Testis (tissue), 2 donors: Measurements from ENCODE around the gene GFRA3.

Source experiments
- POLR2A ChIP-seq: fragments of 450-650 bp; IDR thresholded peaks from one replicate; pipeline ENCODE4 v1.6.1; 2017; ENCODE audit warnings: antibody characterized with exemption, mild to moderate bottlenecking, moderate library complexity
- TF ChIP-seq, protein P1 (sequence below), 3 experiments: fragments of 450-650 bp in 2 of 3; fragments of 200-600 bp in 1 of 3; sonication (generic) in 1 of 3; IDR thresholded peaks; one replicate each; pipeline ENCODE4 v1.5.1; 2016 to 2019; ENCODE audit warnings: antibody characterized with exemption in 3 of 3, mild to moderate bottlenecking in 2 of 3, moderate library complexity in 1 of 3

- TF ChIP-seq POLR2A, result no peak
- TF ChIP-seq, protein P1, sequence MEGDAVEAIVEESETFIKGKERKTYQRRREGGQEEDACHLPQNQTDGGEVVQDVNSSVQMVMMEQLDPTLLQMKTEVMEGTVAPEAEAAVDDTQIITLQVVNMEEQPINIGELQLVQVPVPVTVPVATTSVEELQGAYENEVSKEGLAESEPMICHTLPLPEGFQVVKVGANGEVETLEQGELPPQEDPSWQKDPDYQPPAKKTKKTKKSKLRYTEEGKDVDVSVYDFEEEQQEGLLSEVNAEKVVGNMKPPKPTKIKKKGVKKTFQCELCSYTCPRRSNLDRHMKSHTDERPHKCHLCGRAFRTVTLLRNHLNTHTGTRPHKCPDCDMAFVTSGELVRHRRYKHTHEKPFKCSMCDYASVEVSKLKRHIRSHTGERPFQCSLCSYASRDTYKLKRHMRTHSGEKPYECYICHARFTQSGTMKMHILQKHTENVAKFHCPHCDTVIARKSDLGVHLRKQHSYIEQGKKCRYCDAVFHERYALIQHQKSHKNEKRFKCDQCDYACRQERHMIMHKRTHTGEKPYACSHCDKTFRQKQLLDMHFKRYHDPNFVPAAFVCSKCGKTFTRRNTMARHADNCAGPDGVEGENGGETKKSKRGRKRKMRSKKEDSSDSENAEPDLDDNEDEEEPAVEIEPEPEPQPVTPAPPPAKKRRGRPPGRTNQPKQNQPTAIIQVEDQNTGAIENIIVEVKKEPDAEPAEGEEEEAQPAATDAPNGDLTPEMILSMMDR (IDR thresholded peaks at IDR 0.05), result no peak
These were observed 6.5 kb upstream of the GFRA3 start for GRCh38 chr5:138280915-138281314.
